Activated naive CD4-positive, alpha-beta T cell treated with anti-CD3 and anti-CD28 coated beads, Interleukin-2, amount 50 U/mL, for 16 hours (primary cell): ENCODE data around the gene TBC1D9.

Experiments
- DNase-seq: peaks from one replicate; pipeline ENCODE4 v3.0.0-alpha.2; 2020

TBC1D9 gene

DNA sequence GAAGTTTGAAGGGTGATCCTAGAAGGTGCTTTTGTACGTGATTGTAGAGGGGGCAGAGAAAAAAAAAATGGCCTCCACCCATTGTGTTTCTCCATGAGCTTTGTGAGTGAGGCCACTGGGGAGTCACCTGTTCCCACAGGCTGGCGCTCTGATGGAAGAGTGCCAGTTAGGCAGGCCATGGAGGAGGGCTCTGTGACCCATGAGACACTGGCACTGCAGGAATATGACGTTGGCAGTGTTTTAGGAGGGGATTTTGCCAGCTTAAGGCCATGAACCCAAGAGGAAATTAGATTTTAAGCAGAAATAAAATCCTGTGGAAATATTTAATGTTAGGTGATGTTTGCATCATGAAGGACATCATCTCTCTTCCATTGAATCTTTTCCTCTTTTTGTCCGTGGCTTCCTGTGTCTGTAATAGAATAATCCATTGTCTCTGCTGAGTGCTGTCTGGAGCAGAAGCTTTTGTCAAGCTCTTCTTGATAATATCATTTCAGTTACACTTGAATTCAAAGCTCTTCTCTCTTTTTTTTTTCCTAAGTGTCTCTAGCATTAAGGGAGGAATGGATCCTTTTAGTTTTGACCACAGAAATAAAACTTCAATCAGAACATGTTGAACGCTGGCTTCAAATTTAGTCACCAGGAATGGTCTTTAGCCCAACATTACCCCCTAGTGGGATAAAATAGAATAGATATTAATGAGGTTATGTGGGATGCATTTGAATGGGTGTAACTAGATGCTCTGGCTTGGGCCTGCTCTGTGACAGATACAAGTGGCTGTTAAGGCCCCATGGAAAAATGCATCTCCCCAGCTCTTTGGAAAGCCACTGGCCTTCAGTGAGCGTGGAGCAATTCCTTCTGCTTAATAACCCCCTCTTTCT, 146.4 kb downstream of the TBC1D9 start:
- no peak for DNase-seq

DNA sequence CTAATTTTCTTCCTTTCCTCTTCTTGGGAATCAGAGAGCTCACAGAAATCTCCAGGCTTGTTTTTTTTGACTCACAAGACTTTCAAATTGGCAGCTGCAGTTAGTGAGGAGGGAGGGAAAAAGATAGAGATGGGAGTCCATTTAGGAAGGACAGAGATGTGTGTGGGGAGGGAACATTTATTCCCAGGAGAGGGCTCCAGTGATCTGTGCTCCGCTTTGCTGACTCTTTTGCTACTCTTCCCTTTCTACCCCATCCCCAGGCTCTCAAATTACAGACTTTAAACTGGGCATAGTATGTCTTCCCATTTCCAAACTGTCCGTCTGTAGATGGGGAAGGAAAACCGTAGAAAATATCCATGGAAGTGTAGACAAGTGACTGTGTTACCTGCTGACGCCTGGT, 148.3 kb downstream of the TBC1D9 start:
- DNase-seq, result no peak

DNA sequence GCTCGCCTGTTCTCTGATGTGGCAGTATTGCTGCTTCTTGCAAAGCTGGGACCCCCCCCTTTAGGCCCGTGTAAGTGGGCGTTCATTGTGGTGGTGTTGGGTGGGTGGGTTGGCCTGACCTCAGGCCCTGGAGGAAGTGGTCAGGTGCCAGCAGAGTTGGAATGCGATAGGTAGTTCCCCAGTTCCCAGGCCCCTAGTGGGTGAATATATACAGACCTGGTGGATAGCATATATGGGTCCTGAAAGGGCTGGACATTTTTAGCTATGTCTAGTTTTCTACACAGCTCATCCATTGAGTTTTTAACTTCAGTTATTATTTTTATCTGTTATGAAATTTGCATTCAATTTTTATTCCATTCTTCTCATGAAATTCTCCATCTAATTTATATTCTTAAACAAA, 151.6 kb downstream of the TBC1D9 start:
- no peak for DNase-seq

DNA sequence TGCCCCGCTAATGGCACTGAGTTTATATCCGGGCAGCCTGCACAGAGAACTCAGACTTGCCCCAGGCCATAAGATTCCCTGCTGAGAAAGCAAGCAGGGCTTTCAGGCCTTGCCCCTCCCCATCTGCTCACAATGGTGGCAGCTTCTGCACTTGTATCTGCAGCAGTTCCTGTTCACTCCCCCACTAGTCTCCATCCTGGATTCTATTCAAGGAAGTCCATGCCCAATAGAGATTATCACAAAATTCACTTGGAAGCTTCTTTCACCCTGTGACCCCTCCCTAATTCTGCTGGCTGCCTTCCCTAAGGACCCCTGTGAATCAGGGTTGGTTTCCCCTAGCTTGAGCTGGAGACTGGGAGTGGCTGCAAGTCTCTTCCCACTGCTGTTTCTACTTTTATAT, 152.9 kb downstream of the TBC1D9 start:
- DNase-seq, result no peak

DNA sequence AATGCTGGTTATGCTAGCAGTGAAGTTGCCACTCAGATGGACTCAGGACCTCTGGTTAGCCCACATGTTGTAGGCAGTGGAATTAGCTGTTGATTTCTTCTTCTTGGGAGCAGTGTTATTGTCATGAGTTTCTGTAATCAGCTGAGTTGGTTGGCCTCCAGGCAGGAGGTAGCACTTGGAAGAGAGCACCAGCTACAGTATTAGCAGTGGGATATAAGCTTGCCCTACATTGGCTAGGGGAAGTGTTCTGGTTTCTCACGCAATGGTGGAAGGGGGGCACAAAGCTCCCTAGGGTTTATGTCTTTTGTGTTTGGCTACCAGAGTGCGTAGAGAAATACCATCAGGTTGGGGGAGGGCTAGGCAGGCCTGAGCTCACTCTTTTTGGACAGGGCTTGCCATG, 153.5 kb downstream of the TBC1D9 start:
- DNase-seq, result no peak

DNA sequence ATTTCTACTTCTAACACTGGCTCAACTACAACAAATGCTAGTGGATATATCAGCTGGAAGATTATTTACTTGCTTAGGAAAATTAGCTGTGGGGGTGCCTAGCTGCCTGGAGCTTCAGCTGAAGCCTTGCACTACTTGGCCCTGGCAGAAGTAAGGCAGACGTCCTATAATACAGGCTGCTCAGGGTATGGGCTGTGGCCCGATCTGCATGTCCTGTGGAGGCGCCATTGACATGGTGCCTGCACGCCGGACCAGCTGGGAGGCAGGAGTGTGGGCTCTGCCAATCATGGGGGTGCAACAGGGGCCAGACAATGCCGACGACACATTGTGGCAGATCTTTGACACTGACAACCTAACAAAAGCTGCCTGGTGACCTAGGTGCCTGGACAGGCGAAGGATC, 155.8 kb downstream of the TBC1D9 start:
- no peak for DNase-seq

DNA sequence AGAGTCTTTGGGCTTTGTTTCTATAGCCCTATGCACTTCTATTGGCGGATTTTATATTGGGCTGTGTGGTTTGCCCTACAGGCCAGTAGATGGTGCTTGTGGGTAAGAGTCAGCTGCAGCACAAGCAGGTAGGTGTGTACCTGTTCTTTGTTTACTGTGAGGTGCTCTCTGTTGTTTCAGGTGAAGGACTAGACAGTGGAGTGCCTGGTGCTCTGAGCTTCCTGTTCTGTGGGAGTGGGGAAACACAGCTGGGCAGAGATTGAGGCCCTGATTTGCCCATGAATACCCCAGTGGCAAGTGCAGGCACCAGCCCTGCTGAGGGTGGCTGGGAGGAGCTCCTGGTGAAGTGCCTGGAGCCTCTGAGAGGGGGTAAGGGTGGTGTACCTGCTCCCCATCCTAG, 161.1 kb downstream of the TBC1D9 start:
- no peak for DNase-seq

DNA sequence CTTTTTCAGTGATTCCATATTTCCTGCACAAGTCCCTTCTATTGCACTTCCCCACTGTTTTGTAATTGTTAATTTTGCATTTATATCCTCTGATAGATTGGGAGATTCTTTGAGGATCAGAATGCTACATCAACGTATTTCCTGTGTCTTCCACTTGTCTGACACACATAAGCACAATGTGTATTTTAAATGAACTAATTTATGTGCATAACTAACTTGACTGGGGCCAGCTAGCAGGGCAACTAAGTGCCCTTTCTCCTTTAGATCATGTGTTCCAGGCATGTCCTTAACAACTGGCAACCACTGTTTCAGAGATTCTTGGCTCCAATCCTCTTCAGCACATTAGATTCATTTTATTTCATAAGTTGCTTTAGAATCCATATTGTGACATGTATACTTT, 171.7 kb downstream of the TBC1D9 start:
- no peak for DNase-seq

DNA sequence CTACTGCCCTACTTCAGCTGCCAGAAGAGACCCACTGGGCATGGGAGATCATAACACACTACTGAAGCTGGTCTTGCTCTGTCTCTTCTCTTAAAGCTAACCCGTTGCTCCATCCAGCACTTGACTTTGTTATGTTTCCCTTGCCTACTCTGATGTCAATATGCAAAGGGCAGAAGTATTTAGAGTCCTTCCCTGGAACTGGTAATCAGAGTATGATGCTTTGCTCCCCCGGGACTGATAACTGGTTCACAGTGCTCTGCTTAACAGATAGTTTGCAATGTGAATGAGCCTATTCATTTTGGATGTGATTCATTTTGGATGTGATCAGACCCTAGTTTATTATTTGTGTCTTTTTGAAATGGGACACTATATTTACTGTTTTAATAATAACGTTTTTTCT, 175.1 kb downstream of the TBC1D9 start:
- DNase-seq, result no peak

DNA sequence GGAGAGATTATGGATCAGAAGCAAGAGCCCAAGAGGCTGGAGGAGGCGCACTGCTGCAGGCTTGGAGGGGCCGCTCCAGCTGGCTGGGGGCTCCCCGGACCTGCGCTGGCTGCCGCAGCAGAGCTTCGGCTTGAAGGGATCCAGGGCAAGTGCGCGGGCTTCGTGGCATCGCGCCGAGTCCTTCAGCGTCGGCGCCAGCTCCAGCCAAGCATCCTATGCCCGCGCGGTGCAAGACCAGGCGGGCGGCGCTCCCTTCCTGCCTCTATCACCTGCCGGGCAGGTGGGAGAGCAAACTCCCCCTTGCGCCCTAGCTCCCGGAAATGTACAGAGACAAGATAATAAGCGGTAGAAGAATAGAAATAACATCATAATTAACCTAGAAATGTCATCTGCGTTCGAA, 176.9 kb downstream of the TBC1D9 start:
- no peak for DNase-seq

DNA sequence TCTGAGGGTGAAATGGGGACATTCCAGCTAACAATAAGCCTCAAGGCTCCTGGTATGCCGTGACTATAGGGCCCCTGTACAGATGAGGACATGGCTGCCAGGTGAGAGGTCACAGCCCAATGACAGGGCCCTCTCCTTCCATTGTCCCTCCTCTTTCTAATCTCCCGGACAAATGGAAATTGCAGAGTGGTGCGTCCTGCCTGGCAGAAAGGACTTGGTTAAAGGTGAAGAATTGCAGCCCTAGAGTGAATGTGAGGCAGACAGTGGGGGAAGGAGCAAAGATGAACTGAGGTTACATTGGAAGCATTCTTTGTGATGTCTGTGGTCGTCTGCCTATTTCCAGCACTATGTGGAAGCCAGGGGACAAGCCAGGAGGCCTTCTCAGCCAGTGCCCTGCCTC, 180.7 kb downstream of the TBC1D9 start:
- DNase-seq, result no peak

DNA sequence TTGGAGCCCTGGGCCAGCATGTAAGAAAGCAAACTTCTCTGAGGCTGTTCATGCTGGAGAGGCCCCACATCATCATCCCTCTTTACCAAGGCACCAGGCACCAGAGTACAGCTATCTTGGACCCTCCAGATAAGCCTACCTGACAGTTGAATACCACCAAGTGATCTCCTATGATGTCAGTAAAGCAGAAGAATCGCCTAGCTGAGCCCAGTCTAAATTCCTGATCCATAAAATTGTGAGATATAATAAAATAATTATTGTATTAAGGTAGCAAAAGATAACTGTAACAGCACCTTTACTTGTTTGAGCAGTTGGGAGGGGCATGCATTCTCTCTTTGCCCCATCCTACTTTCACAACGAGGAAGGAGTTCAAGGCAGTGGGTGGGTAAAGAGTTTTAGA, 184.6 kb downstream of the TBC1D9 start:
- no peak for DNase-seq
